ENCODE data around the gene PMFBP1. TPM values are rescaled to one million over a fixed set of nuclear protein-coding genes. Genes with fewer than 3 reads are reported as not detected.

Gene PMFBP1
- total RNA-seq, 1 experiment from 2014 or later: 0.55 TPM

- no peaks in the 10 kb centered on the region for H4K20me1 ChIP-seq (ENCODE audit: insufficient read depth)
- H3K4me3 ChIP-seq: no peak overlapping the region
- no TSS peak for BruUV-seq (replicated peaks)
- H3K4me1 ChIP-seq (replicated peaks; ENCODE audit: insufficient read depth): no peaks in the 10 kb centered on the region
- no peaks in the 10 kb centered on the region for H3K9me2 ChIP-seq (ENCODE audit: insufficient read depth)
- ChIA-PET POLR2A (ENCODE audit: unreplicated experiment) (no interaction called here), CTCF (no interaction called here)
- no peak overlapping the region for H3K27ac ChIP-seq
- intact Hi-C loops (cut with micrococcal nuclease; ENCODE audit: unreplicated experiment): no loop called here
- H3K27me3 ChIP-seq (ENCODE audit: insufficient read depth, low read depth): peaks cover 95% of the 10 kb centered on the region
- no peak overlapping the region for H3K4me2 ChIP-seq
- DNase-seq: no peak
- TF ChIP-seq CTCF (conservative IDR thresholded peaks at IDR 0.05) (no peak), EZH2 (IDR thresholded peaks at IDR 0.05; ENCODE audit: low read depth) (no peak)
- no peaks in the 10 kb centered on the region for H3K79me2 ChIP-seq (ENCODE audit: low read depth)
- H3K36me3 ChIP-seq (ENCODE audit: low read depth): no peaks in the 10 kb centered on the region
- no peaks in the 10 kb centered on the region for H3F3A ChIP-seq (ENCODE audit: insufficient read depth, low read depth)
- no peak overlapping the region for H2AFZ ChIP-seq
- H3K9me3 ChIP-seq (ENCODE audit: insufficient read depth, low read depth): no peaks in the 10 kb centered on the region
These were observed 42.9 kb upstream of the PMFBP1 start for GRCh38 chr16:72214821-72215220.

- TF ChIP-seq CTCF (conservative IDR thresholded peaks at IDR 0.05) (no peak), EZH2 (IDR thresholded peaks at IDR 0.05; ENCODE audit: low read depth) (no peak)
- no peaks in the 10 kb centered on the region for H3K79me2 ChIP-seq (ENCODE audit: low read depth)
- H3K4me1 ChIP-seq (replicated peaks; ENCODE audit: insufficient read depth): no peaks in the 10 kb centered on the region
- no peak for DNase-seq
- H3K9me3 ChIP-seq (ENCODE audit: insufficient read depth, low read depth): no peaks in the 10 kb centered on the region
- no TSS peak for BruUV-seq (replicated peaks)
- H3K9me2 ChIP-seq (ENCODE audit: insufficient read depth): no peaks in the 10 kb centered on the region
- H4K20me1 ChIP-seq (ENCODE audit: insufficient read depth): no peaks in the 10 kb centered on the region
- no peak overlapping the region for H3K4me3 ChIP-seq
- peaks cover 86% of the 10 kb centered on the region for H3K27me3 ChIP-seq (ENCODE audit: insufficient read depth, low read depth)
- ChIA-PET CTCF (no interaction called here), POLR2A (ENCODE audit: unreplicated experiment) (no interaction called here)
- H3K4me2 ChIP-seq: no peak overlapping the region
- intact Hi-C loops (cut with micrococcal nuclease; ENCODE audit: unreplicated experiment): no loop called here
- H3K36me3 ChIP-seq (ENCODE audit: low read depth): no peaks in the 10 kb centered on the region
- no peak overlapping the region for H3K27ac ChIP-seq
- H3F3A ChIP-seq (ENCODE audit: insufficient read depth, low read depth): no peaks in the 10 kb centered on the region
- no peak overlapping the region for H2AFZ ChIP-seq
These were observed 39.2 kb upstream of the PMFBP1 start for GRCh38 chr16:72211110-72211509.

GRCh38 chr16:72210555-72210954 lies 38.6 kb upstream of the PMFBP1 start:
- peaks cover 81% of the 10 kb centered on the region for H3K27me3 ChIP-seq (ENCODE audit: insufficient read depth, low read depth)
- H3K9me2 ChIP-seq (ENCODE audit: insufficient read depth): no peaks in the 10 kb centered on the region
- no peaks in the 10 kb centered on the region for H3F3A ChIP-seq (ENCODE audit: insufficient read depth, low read depth)
- no peak for DNase-seq
- ChIA-PET CTCF (no interaction called here), POLR2A (ENCODE audit: unreplicated experiment) (no interaction called here)
- intact Hi-C loops (cut with micrococcal nuclease; ENCODE audit: unreplicated experiment): no loop called here
- no peaks in the 10 kb centered on the region for H3K4me1 ChIP-seq (replicated peaks; ENCODE audit: insufficient read depth)
- H3K4me2 ChIP-seq: no peak overlapping the region
- H3K27ac ChIP-seq: no peak overlapping the region
- no peaks in the 10 kb centered on the region for H4K20me1 ChIP-seq (ENCODE audit: insufficient read depth)
- no TSS peak for BruUV-seq (replicated peaks)
- no peaks in the 10 kb centered on the region for H3K36me3 ChIP-seq (ENCODE audit: low read depth)
- no peaks in the 10 kb centered on the region for H3K9me3 ChIP-seq (ENCODE audit: insufficient read depth, low read depth)
- H3K4me3 ChIP-seq: no peak overlapping the region
- TF ChIP-seq EZH2 (IDR thresholded peaks at IDR 0.05; ENCODE audit: low read depth): no peak
- TF ChIP-seq CTCF (conservative IDR thresholded peaks at IDR 0.05): no peak
- H2AFZ ChIP-seq: no peak overlapping the region
- H3K79me2 ChIP-seq (ENCODE audit: low read depth): no peaks in the 10 kb centered on the region

All from PC-9 (cell line).